HPDE6-E6E7 (cell line): ENCODE data around the gene SLC24A3.

Experiments
- DNase-seq: peaks from one replicate; pipeline ENCODE4 v3.0.0; 2011; ENCODE audit warnings: missing footprints; ENCODE audit errors: extremely low spot score

The SLC24A3 gene

DNA sequence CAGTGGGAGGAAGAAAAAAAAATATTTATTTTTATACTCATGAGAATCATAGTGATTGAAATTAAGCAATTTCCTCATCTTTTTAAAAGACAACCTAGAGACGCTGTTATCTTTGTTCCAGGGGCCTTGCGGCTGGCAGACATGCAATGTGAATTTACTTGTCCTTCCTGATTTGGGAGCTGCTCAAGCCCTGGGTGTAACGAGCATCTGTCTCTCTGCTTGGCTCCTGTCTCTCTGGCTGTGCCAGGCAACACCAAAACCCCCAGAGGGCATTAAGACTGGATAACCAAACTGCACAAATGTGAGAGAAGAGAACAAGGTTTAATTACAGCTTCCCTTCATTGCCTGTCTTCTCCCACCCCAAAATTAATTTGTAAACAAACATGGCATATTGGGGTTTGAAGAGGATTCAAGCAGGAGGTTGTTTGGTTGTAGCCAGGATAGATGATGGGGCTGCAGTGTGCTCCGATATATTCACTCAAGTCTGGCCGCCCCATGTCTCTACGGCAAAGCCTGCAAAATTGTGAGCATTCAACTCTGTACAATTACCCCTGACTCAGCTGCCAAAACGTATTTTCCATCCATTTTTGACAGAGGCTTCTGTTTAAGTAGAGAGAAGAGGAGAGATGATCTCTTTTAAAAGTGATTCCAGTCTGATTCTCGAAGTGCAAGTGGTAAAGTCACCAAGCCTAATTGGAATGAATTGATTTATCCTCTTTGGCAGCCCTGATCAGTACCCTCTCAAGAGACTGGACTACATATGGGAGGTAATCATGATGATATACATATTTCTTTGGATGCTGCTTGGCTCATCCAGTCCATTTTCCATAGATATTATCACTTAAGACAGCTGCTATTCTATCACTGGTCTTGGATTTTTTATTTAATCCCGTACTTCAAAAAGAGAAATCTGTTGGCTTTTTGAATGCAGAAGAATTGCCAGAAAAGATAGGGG, 170.2 kb downstream of the SLC24A3 start:
- no peak for DNase-seq

DNA sequence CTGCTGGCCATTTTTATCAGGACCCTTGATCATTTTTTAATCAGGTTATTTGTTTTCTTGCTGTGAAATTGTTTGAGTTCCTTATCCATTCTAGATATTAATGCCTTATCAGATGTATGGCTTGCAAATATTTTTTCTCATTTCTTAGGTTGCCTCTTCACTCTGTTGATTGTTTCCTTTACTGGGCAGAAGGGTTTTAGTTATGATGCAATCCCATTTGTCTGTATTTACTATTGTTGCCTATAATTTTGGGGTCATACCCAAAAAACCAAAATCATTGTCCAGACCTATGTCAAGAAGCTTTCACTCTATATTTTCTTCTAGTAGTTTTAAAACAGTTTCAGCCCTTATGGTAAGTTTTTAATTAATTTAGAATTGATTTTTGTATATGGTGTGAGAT, 172.5 kb downstream of the SLC24A3 start:
- no peak for DNase-seq

DNA sequence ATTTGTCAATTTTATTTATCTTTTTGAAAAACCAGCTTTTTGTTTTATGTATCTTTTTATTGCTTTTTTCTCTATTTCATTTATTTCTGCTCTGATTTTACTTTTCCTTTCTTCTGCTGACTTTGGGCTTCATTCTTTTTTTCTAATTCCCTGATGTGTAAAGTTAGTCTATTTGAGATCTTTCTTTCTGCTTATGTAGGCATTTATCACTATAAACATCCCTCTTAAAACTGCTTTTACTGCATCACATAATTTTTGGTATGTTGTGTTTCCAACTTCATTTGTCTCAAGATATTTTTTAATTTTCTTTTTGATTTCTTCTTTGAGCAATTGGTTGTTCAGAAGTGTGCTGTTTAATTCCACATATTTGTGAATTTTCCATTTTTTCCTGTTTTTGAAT, 174.8 kb downstream of the SLC24A3 start:
- no peak for DNase-seq

DNA sequence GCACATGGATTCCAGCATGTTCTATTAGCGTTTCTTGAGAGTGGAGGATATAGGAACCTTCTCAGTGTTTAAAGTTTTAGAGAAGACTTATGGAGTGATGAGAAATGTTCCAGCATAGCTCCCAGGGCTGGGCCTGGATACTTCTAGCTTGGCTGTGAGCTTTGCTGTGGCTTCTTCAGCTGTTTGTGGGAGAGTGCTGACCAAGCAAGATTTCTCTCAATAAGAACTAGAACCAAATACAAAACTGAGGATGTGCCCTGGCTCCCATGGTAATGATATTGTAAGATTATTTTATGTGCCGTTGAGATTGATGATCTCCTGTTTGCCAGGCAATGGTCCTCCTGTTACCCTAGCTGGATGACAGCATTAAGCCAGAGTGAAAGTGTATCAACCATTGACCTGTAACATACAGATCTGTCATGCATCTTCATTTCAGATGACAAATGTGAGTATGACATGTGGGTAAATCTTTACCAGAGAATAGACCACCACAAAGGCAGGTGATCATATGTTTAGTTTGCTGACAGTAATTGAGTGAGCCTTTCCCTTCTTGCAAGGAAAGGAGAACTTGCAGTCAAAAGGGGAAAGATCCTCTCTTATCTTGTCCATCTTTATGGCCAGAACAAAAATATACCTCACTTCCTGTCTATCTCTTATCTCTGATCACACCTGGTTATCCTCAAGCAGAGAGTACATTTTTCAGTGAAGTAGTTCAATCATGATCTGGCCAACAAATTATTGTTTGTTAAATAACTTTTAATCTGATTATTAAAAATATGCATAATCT, 180.1 kb downstream of the SLC24A3 start:
- DNase-seq, result no peak

DNA sequence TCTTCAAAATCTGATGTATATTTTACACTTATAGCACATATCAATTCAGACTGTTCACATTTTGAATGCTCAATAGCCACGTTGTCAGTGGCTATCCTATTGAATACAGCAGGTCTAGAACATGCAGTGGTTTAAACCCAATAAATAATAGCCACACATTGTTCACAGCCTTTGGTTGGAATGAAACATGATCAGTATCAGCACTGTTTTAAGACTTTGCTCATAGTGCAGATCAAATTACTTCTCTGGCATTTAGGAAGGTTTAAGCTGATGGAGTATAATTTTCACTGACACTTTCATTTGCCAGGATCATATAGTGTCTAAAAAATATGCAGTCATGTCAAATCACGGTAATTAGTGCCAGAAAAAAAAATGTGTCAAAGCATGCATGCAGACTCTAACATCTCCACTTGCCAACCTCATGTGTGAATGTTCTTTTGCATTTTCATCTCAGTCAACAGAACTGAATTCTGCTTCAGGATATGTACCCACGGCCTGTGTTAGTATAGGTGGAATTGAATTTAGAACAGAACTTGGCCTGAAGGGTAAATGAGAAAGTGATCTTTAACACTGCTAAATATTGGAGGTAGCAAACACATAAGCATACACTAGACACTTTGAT, 184.1 kb downstream of the SLC24A3 start:
- no peak for DNase-seq

DNA sequence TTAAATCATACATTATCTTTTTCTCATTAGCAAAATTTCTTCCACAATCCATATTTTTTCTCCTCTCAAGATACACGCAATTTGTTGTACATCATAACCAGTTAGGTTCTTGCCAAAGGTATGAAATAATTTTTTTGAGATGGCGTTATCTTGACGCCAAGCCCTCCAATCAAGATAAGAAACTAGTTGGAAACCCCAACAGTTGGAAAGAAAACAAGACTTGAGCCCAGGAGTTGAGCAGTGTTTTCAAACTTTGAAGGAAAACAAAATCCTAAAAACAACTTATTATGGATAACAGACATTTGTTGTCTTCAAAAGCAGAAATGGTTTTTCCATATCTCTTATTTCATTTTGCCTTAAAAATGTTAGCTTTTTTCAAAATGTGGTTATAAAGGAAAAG, 184.8 kb downstream of the SLC24A3 start:
- DNase-seq, result no peak

DNA sequence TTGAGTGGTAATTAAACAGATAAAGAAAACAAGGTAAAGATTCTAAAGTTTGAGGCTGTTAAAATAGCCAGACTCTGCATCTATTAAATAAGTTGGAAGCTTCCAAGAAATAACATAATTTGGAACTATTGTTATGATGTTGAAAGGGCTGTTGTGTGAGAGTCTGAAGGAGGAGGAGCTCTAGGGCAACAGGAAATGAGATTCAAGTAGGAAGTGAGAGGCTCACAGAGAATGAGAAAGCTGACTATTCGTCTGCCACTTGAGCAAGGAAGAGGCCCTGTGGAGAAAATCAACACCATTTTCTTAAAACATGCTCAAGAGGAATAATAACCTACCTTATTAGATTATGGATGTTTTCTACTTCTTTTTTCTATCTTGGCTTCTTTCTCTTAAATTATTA, 185.2 kb downstream of the SLC24A3 start:
- no peak for DNase-seq

DNA sequence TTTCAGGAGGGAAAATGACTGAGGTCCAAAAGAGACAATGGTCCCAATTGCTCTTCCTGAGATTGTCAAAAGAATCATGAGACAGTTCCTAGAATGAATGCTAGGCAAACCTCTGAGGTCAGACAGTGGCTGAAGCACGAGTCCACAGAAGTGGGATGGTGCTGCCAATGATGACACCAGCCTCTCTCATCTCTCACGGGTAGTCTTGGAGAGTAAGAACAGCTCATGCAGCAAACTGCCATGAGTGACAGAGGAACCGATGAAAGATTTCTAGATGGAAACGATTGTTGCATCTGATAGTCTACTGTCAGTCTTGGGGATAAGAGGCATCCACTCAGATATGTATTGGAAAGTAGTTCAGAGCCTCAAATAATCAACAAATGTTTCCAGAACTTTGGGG, 188.7 kb downstream of the SLC24A3 start:
- no peak for DNase-seq

DNA sequence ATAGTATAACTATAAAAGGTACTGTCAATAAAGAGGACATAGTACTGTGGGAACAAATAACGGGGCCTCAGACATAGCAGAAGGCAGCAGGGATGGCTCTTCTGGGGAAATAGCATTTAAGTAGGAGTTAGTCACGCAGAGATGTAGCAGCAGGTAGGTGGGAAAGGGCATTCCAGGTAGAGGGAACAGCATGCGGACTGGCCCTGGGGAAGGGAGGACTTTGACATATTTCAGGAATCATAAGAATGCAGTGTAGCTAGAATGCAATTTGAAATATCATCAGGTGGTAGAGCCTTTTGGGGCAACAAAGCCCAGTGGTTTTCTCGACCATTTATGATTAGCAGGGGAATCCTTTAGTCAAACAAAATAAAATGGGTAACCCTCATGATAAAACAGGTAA, 191.1 kb downstream of the SLC24A3 start:
- DNase-seq, result no peak

DNA sequence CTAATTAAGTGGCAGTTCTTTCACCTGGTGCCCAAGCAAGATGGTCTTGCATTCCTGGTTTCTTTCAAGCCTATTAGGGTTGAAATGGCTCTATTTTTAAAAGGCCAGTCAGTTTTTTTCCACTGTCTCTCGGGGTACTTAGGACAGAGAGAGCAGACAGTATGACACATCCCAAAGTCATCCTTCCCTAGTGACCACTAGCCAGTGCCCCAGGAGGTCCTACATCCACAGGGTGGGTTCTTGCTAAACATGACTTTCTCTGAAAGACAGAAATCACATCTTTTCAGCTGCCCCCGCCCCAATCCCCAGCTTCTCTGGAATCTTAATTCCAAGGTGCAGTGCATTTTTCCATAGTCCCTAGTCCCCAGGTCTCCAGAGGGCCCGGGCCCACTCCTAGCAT, 192.4 kb downstream of the SLC24A3 start:
- DNase-seq, result no peak

DNA sequence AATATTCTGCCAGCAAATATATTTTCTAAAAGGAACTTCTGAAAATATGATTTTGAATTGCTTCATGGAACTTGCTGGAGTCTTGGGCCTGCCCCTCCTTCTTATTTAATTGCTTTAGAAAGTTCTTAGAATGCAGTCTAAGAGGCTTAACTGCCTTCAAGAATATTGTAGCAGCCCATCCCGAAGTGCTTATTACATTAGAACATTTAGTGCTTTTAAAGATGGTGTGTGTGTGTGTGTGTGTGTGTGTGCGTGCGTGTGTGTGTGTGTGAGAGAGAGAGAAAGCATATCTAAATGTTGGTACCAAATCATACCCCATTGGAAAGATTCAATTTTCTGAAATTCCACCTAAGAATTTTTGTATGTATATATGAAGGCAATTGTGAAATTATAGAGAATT, 193.5 kb downstream of the SLC24A3 start:
- DNase-seq, result no peak

DNA sequence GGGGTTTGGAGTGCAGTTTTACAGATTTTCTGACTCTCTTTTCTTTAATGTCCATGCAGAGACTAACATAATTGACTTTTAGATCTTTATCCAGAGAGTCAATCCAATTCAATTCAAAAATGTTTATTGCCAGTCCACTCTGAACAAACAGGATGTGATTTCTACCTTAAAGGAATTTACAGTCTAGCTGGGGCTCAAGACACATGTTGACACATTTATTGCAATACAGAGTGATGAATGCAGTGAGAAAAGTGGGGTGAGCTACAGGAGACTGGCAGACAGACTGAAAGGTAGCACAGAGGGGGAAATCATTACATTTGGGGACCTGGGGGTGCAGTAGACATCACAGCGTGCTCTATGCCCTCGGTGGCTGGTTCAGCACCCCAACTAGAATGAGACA, 193.9 kb downstream of the SLC24A3 start:
- DNase-seq, result no peak

DNA sequence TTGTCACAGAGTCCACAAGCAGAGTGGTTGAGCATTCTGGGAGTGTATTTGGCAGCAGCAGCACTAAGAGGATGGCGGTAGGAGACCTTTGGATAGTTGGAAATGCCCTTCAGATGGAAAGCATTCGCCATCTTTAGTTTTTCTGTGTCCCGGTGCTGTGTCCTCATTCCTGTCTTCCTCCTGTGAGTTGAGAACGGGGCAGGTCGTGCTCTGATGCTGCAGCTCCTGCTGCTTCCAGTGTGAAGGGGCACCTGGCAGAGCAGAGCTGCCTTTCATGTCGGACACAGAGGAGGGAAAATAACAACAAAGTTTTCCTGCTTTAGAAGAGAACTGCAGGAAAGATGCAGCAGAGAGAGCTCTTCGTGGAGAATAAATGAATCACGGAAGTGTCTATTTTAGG, 194.8 kb downstream of the SLC24A3 start:
- no peak for DNase-seq

DNA sequence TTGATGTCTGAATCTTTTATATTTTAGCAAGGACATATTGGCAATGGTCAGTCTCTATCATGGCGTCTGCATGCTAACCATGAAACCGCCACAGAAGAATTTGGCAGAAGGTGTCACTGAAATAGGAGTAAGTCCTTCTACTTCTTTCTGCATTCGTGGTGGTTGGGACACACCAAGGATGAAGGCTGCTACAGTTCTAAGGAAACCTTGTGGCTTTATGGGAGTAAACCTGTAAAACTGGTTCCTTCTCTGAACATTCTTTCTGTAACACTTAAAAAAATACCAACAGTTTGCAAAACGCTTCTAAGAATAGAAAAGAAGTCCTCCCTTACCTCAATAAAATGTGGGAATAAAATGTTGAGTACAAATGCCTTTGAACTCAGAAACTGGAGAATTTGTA, 195.3 kb downstream of the SLC24A3 start:
- DNase-seq, result no peak

DNA sequence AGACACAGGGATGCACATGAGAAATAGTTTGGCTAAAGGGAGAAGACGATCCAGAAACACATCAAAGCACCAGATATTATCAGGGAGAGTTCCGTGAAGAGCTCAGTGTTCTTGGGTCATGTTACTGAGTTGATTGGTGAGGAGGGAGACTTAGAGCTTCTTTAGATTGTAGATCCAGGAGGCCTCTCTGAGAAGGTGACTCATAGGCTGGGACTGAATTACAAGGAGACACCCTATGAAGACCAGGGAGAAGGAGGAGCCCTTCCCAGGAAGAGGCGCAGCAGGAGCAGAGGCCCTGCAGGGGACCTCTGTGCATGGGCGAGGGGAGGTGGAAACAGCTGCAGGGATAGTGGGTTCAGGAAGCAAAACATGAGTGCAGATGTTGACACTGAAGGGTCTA, 196.5 kb downstream of the SLC24A3 start:
- no peak for DNase-seq

DNA sequence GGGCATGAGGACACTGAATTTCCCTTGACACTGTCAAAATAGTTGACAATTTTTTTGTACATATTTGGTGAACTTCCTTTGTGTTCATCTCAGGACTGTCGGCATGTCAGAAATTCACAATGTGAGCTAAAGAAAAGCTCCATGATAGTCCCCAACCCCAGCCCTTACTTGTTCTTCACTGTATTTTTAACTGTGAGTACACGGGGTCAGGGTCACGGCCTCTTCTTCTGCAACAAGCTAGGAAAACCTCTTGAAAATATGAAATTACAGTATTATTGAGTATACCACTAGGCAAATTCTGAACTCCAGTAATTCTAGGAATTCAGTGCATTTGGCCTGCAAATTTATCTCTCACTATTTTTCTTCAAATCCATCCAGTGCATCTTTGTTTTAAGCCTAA, 199.4 kb downstream of the SLC24A3 start:
- DNase-seq, result no peak

DNA sequence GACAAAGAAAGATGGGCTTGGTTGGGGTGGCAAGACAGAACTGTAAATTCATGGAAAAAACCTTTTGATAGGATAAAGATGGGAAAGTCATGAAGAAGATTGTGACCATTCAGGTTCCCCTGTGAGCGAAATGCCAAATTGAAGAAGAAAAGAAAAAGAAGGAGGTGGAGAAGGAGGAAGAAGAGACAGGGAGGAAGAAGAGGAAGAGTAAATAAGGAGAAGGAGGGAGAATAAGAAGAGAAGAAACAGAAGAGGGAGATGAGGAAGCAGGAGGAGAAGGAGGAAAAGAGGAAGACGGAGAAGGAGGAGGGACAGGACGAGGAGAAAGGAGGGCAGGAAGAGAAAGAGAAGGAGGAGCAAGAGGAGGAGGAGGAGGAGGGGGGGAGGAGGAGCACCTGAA, 199.8 kb downstream of the SLC24A3 start:
- no peak for DNase-seq

DNA sequence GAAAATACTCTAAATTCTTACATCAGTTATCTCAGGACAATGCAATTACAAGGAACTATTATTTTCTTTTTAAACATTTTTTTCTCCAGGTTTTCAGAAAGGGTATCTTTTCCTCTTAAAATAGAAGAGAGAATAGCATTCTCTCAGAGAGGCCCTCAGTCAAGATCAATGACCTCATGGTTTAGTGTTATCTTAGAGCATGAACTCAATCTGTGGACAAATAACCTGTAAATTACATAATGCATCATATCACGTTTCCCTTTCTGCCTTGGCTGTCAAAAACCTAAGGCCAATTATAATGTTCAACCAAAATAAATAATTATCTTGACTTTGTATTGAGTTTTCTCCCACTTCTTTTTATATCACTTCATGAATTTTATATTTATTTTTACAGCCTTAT, 202.2 kb downstream of the SLC24A3 start:
- DNase-seq, result no peak

DNA sequence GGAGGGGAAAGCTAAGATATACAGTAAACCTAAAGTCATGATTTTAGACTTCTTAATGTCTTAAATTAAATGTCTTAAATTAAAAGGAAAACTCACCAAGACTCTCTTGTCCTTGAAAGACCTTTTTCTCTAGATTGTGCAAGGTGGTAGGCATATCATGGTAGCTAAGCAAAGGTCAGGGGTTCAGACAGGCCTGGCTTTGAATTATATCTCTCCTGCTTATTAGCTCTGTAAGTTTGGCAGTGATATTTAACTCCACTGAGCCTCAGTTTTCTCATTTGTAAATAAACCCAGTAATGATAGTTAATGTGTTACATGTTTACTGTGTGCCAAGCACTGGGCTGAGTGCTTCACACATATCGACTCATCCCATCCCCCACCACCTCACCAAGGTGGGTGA, 203.3 kb downstream of the SLC24A3 start:
- DNase-seq, result no peak

DNA sequence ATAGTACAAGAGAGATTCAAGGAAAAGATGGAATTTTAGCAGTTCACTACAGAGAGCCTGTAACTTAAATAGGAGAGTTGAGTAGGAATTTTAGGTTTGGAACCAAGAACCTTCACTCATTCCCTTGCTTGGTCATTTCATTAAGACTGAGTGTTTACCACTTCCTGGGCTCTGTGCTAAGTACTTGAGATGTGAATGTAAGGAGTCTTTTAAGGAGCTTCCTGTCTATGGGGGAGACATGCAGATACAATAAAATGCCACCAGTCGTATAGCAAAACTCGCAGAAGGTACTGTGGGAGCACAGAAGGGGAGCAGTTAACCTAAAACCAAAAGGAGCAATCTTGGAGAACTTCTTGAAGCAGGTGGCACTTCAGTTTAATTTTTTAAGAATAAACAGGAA, 204.2 kb downstream of the SLC24A3 start:
- DNase-seq, result no peak

DNA sequence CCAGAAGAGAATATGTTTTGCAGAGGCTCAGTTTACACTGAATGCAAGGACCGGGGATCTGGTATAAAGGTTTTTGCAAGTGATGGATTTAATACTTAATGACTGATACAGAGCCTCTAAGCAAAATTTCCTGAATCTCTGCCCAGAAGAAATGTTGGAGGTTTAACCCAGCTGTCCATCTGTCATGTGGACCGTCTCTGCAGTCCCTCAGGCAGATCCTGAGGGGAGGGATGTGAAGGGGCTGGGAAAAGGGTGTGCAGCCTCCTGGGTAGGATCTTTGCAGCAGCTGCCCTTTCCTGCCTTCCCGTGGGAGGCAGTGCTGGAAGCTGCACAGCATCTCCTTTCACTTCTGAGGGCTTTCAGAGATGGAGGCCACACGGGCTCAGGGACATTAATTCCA, 207.0 kb downstream of the SLC24A3 start:
- no peak for DNase-seq

DNA sequence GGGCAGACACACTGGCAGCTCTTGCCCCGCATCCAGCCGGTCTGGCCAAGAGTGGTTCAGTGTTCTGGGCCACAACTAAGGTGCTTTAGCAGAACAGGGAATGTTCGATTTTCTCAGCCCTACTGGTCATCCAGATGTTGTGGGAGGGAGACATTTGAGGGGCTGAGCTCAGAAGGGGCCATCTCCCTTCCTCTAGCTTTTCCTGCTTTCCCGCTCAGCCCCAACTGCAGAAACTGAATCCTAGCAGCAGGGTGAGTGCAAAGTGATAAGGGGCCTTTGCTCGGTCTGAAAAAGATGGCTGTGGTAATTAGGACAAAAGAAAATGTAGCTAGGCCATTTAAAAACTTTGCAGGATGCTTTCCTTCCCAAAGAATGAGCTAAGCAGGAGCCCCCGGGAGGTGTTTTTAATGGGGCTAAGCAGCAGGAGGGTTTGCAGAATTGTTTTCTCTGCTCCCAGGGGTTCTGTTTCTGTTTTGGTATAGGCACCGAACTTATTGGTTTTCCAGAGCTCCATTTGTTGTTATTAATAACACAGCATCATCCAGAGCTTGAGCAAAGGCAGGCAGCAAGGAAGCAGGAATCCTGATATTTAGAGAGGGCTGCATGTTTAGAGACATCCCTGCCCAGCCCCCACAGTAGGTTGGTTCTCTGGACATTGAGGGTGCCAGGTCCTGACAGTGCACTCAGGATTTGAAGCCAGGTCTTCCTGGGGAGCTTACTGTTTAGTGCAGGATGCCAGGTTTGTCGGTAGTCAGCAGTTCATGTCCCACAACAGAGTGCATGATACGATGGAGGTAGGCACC, 210.9 kb downstream of the SLC24A3 start:
- no peak for DNase-seq
